Lower leg skin (tissue), 3 donors: ENCODE data around the gene SRSF10.

Experiments
- POLR2A ChIP-seq, 2 donors: fragments of 450-650 bp; IDR thresholded peaks; one replicate each; pipeline ENCODE4 v1.6.1; 2016 to 2017; ENCODE audit warnings: antibody characterized with exemption in 2 of 2, mild to moderate bottlenecking in 1 of 2, moderate library complexity in 1 of 2
- TF ChIP-seq, protein P1 (sequence below), 3 donors: fragments of 450-650 bp; IDR thresholded peaks; one replicate each; pipeline ENCODE4 v1.5.1; 2016; ENCODE audit warnings: antibody characterized with exemption in 3 of 3, mild to moderate bottlenecking in 3 of 3, moderate library complexity in 2 of 3

GRCh38 chr1:24009406-24009805 is 29.3 kb upstream of the SRSF10 start:
- TF ChIP-seq, protein P1, sequence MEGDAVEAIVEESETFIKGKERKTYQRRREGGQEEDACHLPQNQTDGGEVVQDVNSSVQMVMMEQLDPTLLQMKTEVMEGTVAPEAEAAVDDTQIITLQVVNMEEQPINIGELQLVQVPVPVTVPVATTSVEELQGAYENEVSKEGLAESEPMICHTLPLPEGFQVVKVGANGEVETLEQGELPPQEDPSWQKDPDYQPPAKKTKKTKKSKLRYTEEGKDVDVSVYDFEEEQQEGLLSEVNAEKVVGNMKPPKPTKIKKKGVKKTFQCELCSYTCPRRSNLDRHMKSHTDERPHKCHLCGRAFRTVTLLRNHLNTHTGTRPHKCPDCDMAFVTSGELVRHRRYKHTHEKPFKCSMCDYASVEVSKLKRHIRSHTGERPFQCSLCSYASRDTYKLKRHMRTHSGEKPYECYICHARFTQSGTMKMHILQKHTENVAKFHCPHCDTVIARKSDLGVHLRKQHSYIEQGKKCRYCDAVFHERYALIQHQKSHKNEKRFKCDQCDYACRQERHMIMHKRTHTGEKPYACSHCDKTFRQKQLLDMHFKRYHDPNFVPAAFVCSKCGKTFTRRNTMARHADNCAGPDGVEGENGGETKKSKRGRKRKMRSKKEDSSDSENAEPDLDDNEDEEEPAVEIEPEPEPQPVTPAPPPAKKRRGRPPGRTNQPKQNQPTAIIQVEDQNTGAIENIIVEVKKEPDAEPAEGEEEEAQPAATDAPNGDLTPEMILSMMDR (IDR thresholded peaks at IDR 0.05) = no peak
- no peak for TF ChIP-seq POLR2A (IDR thresholded peaks at IDR 0.05)
